ENCODE results near the gene RNU2-63P. TPM values are rescaled to one million over a fixed set of nuclear protein-coding genes. Genes with fewer than 3 reads are reported as not detected.
"Not testable (repeated sequence)": the region's sequence is repeated elsewhere in the genome, so short reads cannot be mapped to it uniquely, and the experiment has no call there.

Gene RNU2-63P
- total RNA-seq, 2 donors from 2014 or later: 12.2 to 19.8 TPM

GRCh38 chr2:88005776-88006175, 10.6 kb downstream of the RNU2-63P start:
- no peaks in the 10 kb centered on the region for H3K9me3 ChIP-seq (ENCODE audit: control insufficient read depth, low read length)
- no peak for TF ChIP-seq CTCF (conservative IDR thresholded peaks at IDR 0.05)
- Mint-ChIP-seq H3K4me3 (no peak overlapping the region), H3K27ac (no peak overlapping the region), H3K4me1 (peaks cover 25% of the 10 kb centered on the region), H3K27me3 (ENCODE audit: insufficient read depth) (no peaks in the 10 kb centered on the region), H3K36me3 (ENCODE audit: low read depth) (no peaks in the 10 kb centered on the region), H3K9me3 (no peaks in the 10 kb centered on the region)
- H3K4me1 ChIP-seq (ENCODE audit: control insufficient read depth, insufficient read depth, low read length): no peaks in the 10 kb centered on the region
- no peaks in the 10 kb centered on the region for H3K36me3 ChIP-seq (ENCODE audit: control insufficient read depth, insufficient read depth, low read length)
- H3K9ac ChIP-seq (ENCODE audit: extremely low read depth, low read length, poor library complexity, severe bottlenecking): no peak overlapping the region
- WGBS, 2 experiments (ENCODE audit: insufficient coverage in 1 of 2, insufficient read length in 1 of 2): 91 to 93% methylated on average over 4 to 6 of the region's 6 CpGs
- no peak overlapping the region for H3K4me3 ChIP-seq (ENCODE audit: low read length)
- DNase-seq: no peak
- no peaks in the 10 kb centered on the region for H3K27me3 ChIP-seq (ENCODE audit: control insufficient read depth, insufficient read depth, low read length, poor library complexity, severe bottlenecking)
- no peak overlapping the region for H3K27ac ChIP-seq (ENCODE audit: low read depth, low read length)

GRCh38 chr2:88003074-88003755, 13.1 kb downstream of the RNU2-63P start:
- H3K4me3 ChIP-seq (ENCODE audit: low read length): no peak overlapping the region
- H3K9ac ChIP-seq (ENCODE audit: extremely low read depth, low read length, poor library complexity, severe bottlenecking): no peak overlapping the region
- peak overlapping the region; percentile 67 for H3K27ac Mint-ChIP-seq
- peaks cover 18% of the 10 kb centered on the region for H3K4me1 Mint-ChIP-seq
- no peaks in the 10 kb centered on the region for H3K27me3 ChIP-seq (ENCODE audit: control insufficient read depth, insufficient read depth, low read length, poor library complexity, severe bottlenecking)
- H3K9me3 Mint-ChIP-seq: no peaks in the 10 kb centered on the region
- no peaks in the 10 kb centered on the region for H3K36me3 Mint-ChIP-seq (ENCODE audit: low read depth)
- TF ChIP-seq CTCF (conservative IDR thresholded peaks at IDR 0.05): peak; percentile 12
- no peak overlapping the region for H3K27ac ChIP-seq (ENCODE audit: low read depth, low read length)
- H3K27me3 Mint-ChIP-seq (ENCODE audit: insufficient read depth): no peaks in the 10 kb centered on the region
- no peaks in the 10 kb centered on the region for H3K36me3 ChIP-seq (ENCODE audit: control insufficient read depth, insufficient read depth, low read length)
- H3K9me3 ChIP-seq (ENCODE audit: control insufficient read depth, low read length): no peaks in the 10 kb centered on the region
- H3K4me1 ChIP-seq (ENCODE audit: control insufficient read depth, insufficient read depth, low read length): no peaks in the 10 kb centered on the region
- H3K4me3 Mint-ChIP-seq: peak overlapping the region; percentile 25
- peak; percentile 83 for DNase-seq
- WGBS, 2 experiments (ENCODE audit: insufficient coverage in 1 of 2, insufficient read length in 1 of 2): 62 to 68% methylated on average over 8 to 34 of the region's 34 CpGs

- TF ChIP-seq CTCF (conservative IDR thresholded peaks at IDR 0.05): no peak
Observed at GRCh38 chr2:88002359-88002707, 14.0 kb downstream of the RNU2-63P start.

GRCh38 chr2:88000474-88000873, 15.9 kb downstream of the RNU2-63P start:
- DNase-seq; H3K27ac Mint-ChIP-seq; H3K36me3 Mint-ChIP-seq (ENCODE audit: low read depth); H3K4me3 Mint-ChIP-seq; H3K27me3 ChIP-seq (ENCODE audit: control insufficient read depth, insufficient read depth, low read length, poor library complexity, severe bottlenecking); H3K27ac ChIP-seq (ENCODE audit: low read depth, low read length); H3K9ac ChIP-seq (ENCODE audit: extremely low read depth, low read length, poor library complexity, severe bottlenecking); H3K36me3 ChIP-seq (ENCODE audit: control insufficient read depth, insufficient read depth, low read length); H3K27me3 Mint-ChIP-seq (ENCODE audit: insufficient read depth); H3K4me1 ChIP-seq (ENCODE audit: control insufficient read depth, insufficient read depth, low read length); H3K9me3 Mint-ChIP-seq; H3K9me3 ChIP-seq (ENCODE audit: control insufficient read depth, low read length); H3K4me3 ChIP-seq (ENCODE audit: low read length): not testable (repeated sequence)
- peaks cover 14% of the 10 kb centered on the region for H3K4me1 Mint-ChIP-seq
- 64% methylated on average over 3 of the region's 3 CpGs; no CpG with 5 or more reads in 1 of the 2 experiments for WGBS, 2 experiments (ENCODE audit: insufficient coverage in 1 of 2, insufficient read length in 1 of 2)

More at GRCh38 chr2:88002359-88002707, 14.0 kb downstream of the RNU2-63P start:
- H3K36me3 ChIP-seq (ENCODE audit: control insufficient read depth, insufficient read depth, low read length): no peaks in the 10 kb centered on the region
- H3K4me1 ChIP-seq (ENCODE audit: control insufficient read depth, insufficient read depth, low read length): no peaks in the 10 kb centered on the region
- WGBS, 2 experiments (ENCODE audit: insufficient coverage in 1 of 2, insufficient read length in 1 of 2): 97% methylated on average over 5 of the region's 6 CpGs
- no peak overlapping the region for H3K27ac ChIP-seq (ENCODE audit: low read depth, low read length)
- H3K9ac ChIP-seq (ENCODE audit: extremely low read depth, low read length, poor library complexity, severe bottlenecking): no peak overlapping the region
- H3K4me3 ChIP-seq (ENCODE audit: low read length): no peak overlapping the region
- no peak overlapping the region for H3K27ac Mint-ChIP-seq
- no peaks in the 10 kb centered on the region for H3K9me3 ChIP-seq (ENCODE audit: control insufficient read depth, low read length)
- DNase-seq: no peak
- no peaks in the 10 kb centered on the region for H3K36me3 Mint-ChIP-seq (ENCODE audit: low read depth)
- H3K4me1 Mint-ChIP-seq: peaks cover 18% of the 10 kb centered on the region
- H3K4me3 Mint-ChIP-seq: no peak overlapping the region
- H3K9me3 Mint-ChIP-seq: no peaks in the 10 kb centered on the region
- no peaks in the 10 kb centered on the region for H3K27me3 Mint-ChIP-seq (ENCODE audit: insufficient read depth)
- no peaks in the 10 kb centered on the region for H3K27me3 ChIP-seq (ENCODE audit: control insufficient read depth, insufficient read depth, low read length, poor library complexity, severe bottlenecking)
